ENCODE results near the gene ENC1. TPM values are rescaled to one million over a fixed set of nuclear protein-coding genes. Genes with fewer than 3 reads are reported as not detected.
A peak's percentile ranks its signal among the peaks of the same experiment; 100 is the strongest.

ENC1 gene
- polyA plus RNA-seq, 2 of the 4 experiments (the other 2 are of a cell fraction) = 17.0 to 20.0 TPM

DNA sequence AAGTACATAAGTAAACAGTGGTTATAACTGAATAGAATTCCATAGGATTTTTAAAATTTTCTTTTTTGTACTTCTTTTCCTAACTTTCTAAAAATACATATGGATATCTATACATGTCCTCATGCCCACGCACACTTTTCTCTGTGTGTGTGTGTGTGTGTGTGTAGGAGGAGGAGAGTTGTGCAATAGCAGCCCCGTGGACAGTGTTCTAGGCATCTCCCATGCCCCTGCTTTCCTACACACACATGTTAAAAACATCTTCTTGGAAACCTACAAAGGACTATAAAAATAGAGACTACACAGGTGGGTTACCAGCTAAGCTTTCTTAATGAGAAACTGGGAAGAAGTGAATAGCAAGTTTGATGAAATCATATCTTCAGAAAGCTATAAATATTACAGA is 24.7 kb upstream of the ENC1 start:
- Histone ChIP-seq H3K27ac (no peak overlapping the region), H3K4me2 (no peak overlapping the region), H3K9me3 (no peaks in the 10 kb centered on the region), H3K4me3 (no peak overlapping the region), H3K4me1 (no peaks in the 10 kb centered on the region)
- 31% methylated on average over 2 of the region's 2 CpGs for WGBS (ENCODE audit: missing lambda C conversion rate)
- ATAC-seq = no peak
- TF ChIP-seq CEBPB (IDR thresholded peaks at IDR 0.05) (peak in 1 of 2 experiments; percentile 37; a peak in 1 of 4 replicates), RARB (CRISPR knock-in tag; IDR thresholded peaks at IDR 0.05) (no peak)
- ChIA-PET POLR2A (no interaction called here), CTCF (interaction anchor here (1.1 to 2.0 kb wide), 4 partner anchors 11 to 254 kb away, joined by 3 to 10 read pairs (median 4); no protein-coding TSS in a partner anchor)
- DNase-seq (ENCODE audit: low read depth in 1 of 2, low spot score in 1 of 2) = no peak
- FAIRE-seq = no peak

- Histone ChIP-seq H3K9me3 (no peaks in the 10 kb centered on the region), H3K4me1 (no peaks in the 10 kb centered on the region), H3K4me3 (no peak overlapping the region), H3K27ac (no peak overlapping the region), H3K4me2 (no peak overlapping the region)
- no peak for FAIRE-seq
- no peak for TF ChIP-seq FOSL2 (IDR thresholded peaks at IDR 0.05)
- TF ChIP-seq FOSL2 (CRISPR knock-in tag; IDR thresholded peaks at IDR 0.05) = no peak
- TF ChIP-seq, protein P1, sequence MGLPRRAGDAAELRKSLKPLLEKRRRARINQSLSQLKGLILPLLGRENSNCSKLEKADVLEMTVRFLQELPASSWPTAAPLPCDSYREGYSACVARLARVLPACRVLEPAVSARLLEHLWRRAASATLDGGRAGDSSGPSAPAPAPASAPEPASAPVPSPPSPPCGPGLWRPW (IDR thresholded peaks at IDR 0.05) = no peak
- TF ChIP-seq KDM1A (IDR thresholded peaks at IDR 0.05; ENCODE audit: low read depth) = no peak
- no peak for TF ChIP-seq ZNF302 (CRISPR knock-in tag; IDR thresholded peaks at IDR 0.05)
- no peak for TF ChIP-seq ELK1 (IDR thresholded peaks at IDR 0.05; ENCODE audit: low read depth, low read length)
- TF ChIP-seq SREBF2 (IDR thresholded peaks at IDR 0.05) = no peak
- TF ChIP-seq ESRRA (IDR thresholded peaks at IDR 0.05; ENCODE audit: borderline replicate concordance, low read length) = no peak
- no peak for DNase-seq (ENCODE audit: low read depth in 1 of 2, low spot score in 1 of 2)
- CTCF ChIA-PET = interaction anchor here (1.1 to 2.0 kb wide), 3 partner anchors 12 to 255 kb away, joined by 4 to 10 read pairs (median 5); no protein-coding TSS in a partner anchor
- 61% methylated on average over 5 of the region's 5 CpGs for WGBS (ENCODE audit: missing lambda C conversion rate)
- POLR2A ChIA-PET = no interaction called here
- no peak for ATAC-seq
Observed at GRCh38 chr5:74664551-74664950, 24.0 kb upstream of the ENC1 start.

GRCh38 chr5:74660873-74661272 is 20.3 kb upstream of the ENC1 start:
- CTCF ChIA-PET = interaction anchor here (1.2 to 3.8 kb wide), 4 partner anchors 11 to 1150 kb away, joined by 3 to 22 read pairs (median 12); no protein-coding TSS in a partner anchor
- FAIRE-seq (no peak), ATAC-seq (no peak), DNase-seq (ENCODE audit: low read depth in 1 of 2, low spot score in 1 of 2) (no peak)
- no peaks in the 10 kb centered on the region for H3K9me3 ChIP-seq
- POLR2A ChIA-PET = no interaction called here
- no peaks in the 10 kb centered on the region for H3K4me1 ChIP-seq
- no peak overlapping the region for H3K4me3 ChIP-seq
- no peak overlapping the region for H3K27ac ChIP-seq
- TF ChIP-seq RAD21 (conservative IDR thresholded peaks at IDR 0.05 in 1 of 2, IDR thresholded peaks at IDR 0.05 in 1 of 2) = no peak
- no peak for TF ChIP-seq HOXB5 (CRISPR knock-in tag; IDR thresholded peaks at IDR 0.05)
- no peak for TF ChIP-seq ELK1 (IDR thresholded peaks at IDR 0.05; ENCODE audit: low read depth, low read length)
- TF ChIP-seq PBX3 (IDR thresholded peaks at IDR 0.05) = no peak
- no peak for TF ChIP-seq FOSB (CRISPR knock-in tag; IDR thresholded peaks at IDR 0.05)
- no peak for TF ChIP-seq JUNB (IDR thresholded peaks at IDR 0.05)
- no peak for TF ChIP-seq BHLHE40 (IDR thresholded peaks at IDR 0.05; ENCODE audit: low read depth, low read length)
- no peak for TF ChIP-seq ATOH8 (CRISPR knock-in tag; IDR thresholded peaks at IDR 0.05; ENCODE audit: low read depth)
- no peak for TF ChIP-seq EP300 (IDR thresholded peaks at IDR 0.05)
- no peak for TF ChIP-seq RCOR1 (IDR thresholded peaks at IDR 0.05; ENCODE audit: low read depth, low read length)
- TF ChIP-seq ZFP36 (IDR thresholded peaks at IDR 0.05; ENCODE audit: borderline replicate concordance, partially characterized antibody) = no peak
- TF ChIP-seq, protein P2, sequence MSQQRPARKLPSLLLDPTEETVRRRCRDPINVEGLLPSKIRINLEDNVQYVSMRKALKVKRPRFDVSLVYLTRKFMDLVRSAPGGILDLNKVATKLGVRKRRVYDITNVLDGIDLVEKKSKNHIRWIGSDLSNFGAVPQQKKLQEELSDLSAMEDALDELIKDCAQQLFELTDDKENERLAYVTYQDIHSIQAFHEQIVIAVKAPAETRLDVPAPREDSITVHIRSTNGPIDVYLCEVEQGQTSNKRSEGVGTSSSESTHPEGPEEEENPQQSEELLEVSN (IDR thresholded peaks at IDR 0.05; ENCODE audit: borderline replicate concordance, low read depth) = no peak
- TF ChIP-seq NPAS2 (CRISPR knock-in tag; IDR thresholded peaks at IDR 0.05; ENCODE audit: borderline replicate concordance) = no peak
- WGBS (ENCODE audit: missing lambda C conversion rate) = 58% methylated on average over 5 of the region's 5 CpGs
- H3K4me2 ChIP-seq = no peak overlapping the region

Data from A549 (cell line).